B cell (primary cell): Measurements from ENCODE around the gene CELF4.

Source experiments
- CTCF ChIP-seq: fragments of 200-600 bp; IDR thresholded peaks from one replicate; pipeline ENCODE4 v1.8.0; 2022; ENCODE audit warnings: antibody characterized with exemption, mild to moderate bottlenecking
- EZH2 ChIP-seq: IDR thresholded peaks from 2 replicates; pipeline ENCODE4 v1.6.1; 2012; ENCODE audit warnings: borderline replicate concordance, low read depth, mild to moderate bottlenecking, moderate library complexity, low read length; ENCODE audit not compliant: insufficient read depth, poor library complexity, severe bottlenecking

GRCh38 chr18:37509600-37509999 is 56.0 kb downstream of the CELF4 start:
- TF ChIP-seq CTCF, result no peak
- no peak for TF ChIP-seq EZH2
